B cell (primary cell): ENCODE data around the gene PPOX. TPM values are rescaled to one million over a fixed set of nuclear protein-coding genes. Genes with fewer than 3 reads are reported as not detected.

Source experiments
- ATAC-seq: fragments of 200-7000 bp; cut with Tn5 transposase; one replicate; pipeline ENCODE4 v1.10.0; 2021; ENCODE audit warnings: low read depth, mild to moderate bottlenecking, moderate number of reproducible peaks, moderate library complexity
- CTCF ChIA-PET: fragments of 350-600 bp; sonication (Branson Sonifier 250); formaldehyde crosslinking; loops from one replicate; lab custom pipeline; 2021; ENCODE audit warnings: antibody characterized with exemption, inconsistent platforms; lab: Charles Lee
- POLR2A ChIA-PET: fragments of 350-600 bp; sonication (Branson Sonifier 250); formaldehyde crosslinking; loops from one replicate; lab custom pipeline; 2021; ENCODE audit warnings: antibody characterized with exemption; lab: Charles Lee
- DNase-seq: peaks from one replicate; pipeline ENCODE4 v3.0.0; 2013
- H2AFZ ChIP-seq: 2 replicates; pipeline ENCODE4 v1.6.1; 2012; ENCODE audit warnings: mild to moderate bottlenecking, low read depth, low read length; ENCODE audit not compliant: insufficient read depth, poor library complexity, severe bottlenecking
- H3K27ac ChIP-seq, 2 donors: 1 replicate in 1 of 2; 2 replicates in 1 of 2; pipeline ENCODE4 v1.5.1; 2012 to 2013; ENCODE audit warnings: low read length in 2 of 2, mild to moderate bottlenecking in 2 of 2, moderate library complexity in 1 of 2
- H3K27me3 ChIP-seq, 4 experiments: fragments of 200-600 bp in 1 of 4; sonication (generic) in 1 of 4; replicated peaks in 1 of 4; 1 replicate in 2 of 4; 2 replicates in 2 of 4; pipeline versions ENCODE4 v1.6.1 to v1.7.0; 2013 to 2016; ENCODE audit warnings: low read length in 3 of 4, mild to moderate bottlenecking in 2 of 4, mixed read lengths in 1 of 4, moderate library complexity in 1 of 4; ENCODE audit not compliant: insufficient read depth in 4 of 4, control insufficient read depth in 3 of 4; ENCODE audit errors: control extremely low read depth in 1 of 4
- H3K36me3 ChIP-seq, 2 experiments: replicated peaks in 1 of 2; 1 replicate in 1 of 2; 2 replicates in 1 of 2; pipeline versions ENCODE4 v1.6.1 to v1.7.1; 2013; ENCODE audit warnings: low read length in 1 of 2; ENCODE audit not compliant: insufficient read depth in 2 of 2, control insufficient read depth in 1 of 2; ENCODE audit errors: control extremely low read depth in 1 of 2, extremely low read depth in 1 of 2
- H3K4me1 ChIP-seq, 2 donors: fragments of 200-600 bp in 1 of 2; sonication (generic) in 1 of 2; 1 replicate in 1 of 2; 2 replicates in 1 of 2; pipeline versions ENCODE4 v1.5.1 to v1.6.1; 2013 to 2017; ENCODE audit warnings: low read length in 2 of 2; ENCODE audit not compliant: control insufficient read depth in 2 of 2, insufficient read depth in 2 of 2
- H3K4me2 ChIP-seq: replicated peaks from 2 replicates; pipeline ENCODE3; 2012; ENCODE audit warnings: mild to moderate bottlenecking, low read depth, low read length; ENCODE audit not compliant: poor library complexity, severe bottlenecking
- H3K4me3 ChIP-seq, 5 experiments: fragments of 200-600 bp in 1 of 5; sonication (generic) in 1 of 5; 1 replicate in 3 of 5; 2 replicates in 2 of 5; pipeline versions ENCODE4 v1.5.1 to v1.7.0; 2011 to 2016; ENCODE audit warnings: low read length in 4 of 5, mild to moderate bottlenecking in 4 of 5, low read depth in 2 of 5, control low read depth in 1 of 5, moderate library complexity in 1 of 5; ENCODE audit not compliant: insufficient read depth in 1 of 5; ENCODE audit errors: control extremely low read depth in 1 of 5, extremely low read depth in 1 of 5
- H3K79me2 ChIP-seq: fragments of 200-600 bp; sonication (generic); one replicate; pipeline ENCODE4 v1.6.0; 2016; ENCODE audit warnings: low read length; ENCODE audit not compliant: control insufficient read depth, insufficient read depth
- H3K9ac ChIP-seq: fragments of 200-600 bp; sonication (generic); 2 replicates; pipeline ENCODE4 v1.6.1; 2017; ENCODE audit warnings: mild to moderate bottlenecking, low read length, moderate library complexity
- H3K9me3 ChIP-seq, 3 donors: one replicate each; pipeline versions ENCODE4 v1.6.1 to v1.7.1; 2013; ENCODE audit warnings: low read length in 2 of 3; ENCODE audit not compliant: control insufficient read depth in 2 of 3, insufficient read depth in 1 of 3; ENCODE audit errors: control extremely low read depth in 1 of 3
- H4K20me1 ChIP-seq: 2 replicates; pipeline ENCODE4 v1.6.0; 2012; ENCODE audit warnings: mild to moderate bottlenecking, low read length; ENCODE audit not compliant: insufficient read depth, control insufficient read depth, poor library complexity, severe bottlenecking
- H3K27ac Mint-ChIP-seq: one replicate; pipeline ENCODE4 v1.8.0; 2021; ENCODE audit warnings: mixed read lengths
- H3K27me3 Mint-ChIP-seq: one replicate; pipeline ENCODE4 v1.8.0; 2021; ENCODE audit warnings: mixed read lengths
- H3K4me1 Mint-ChIP-seq: one replicate; pipeline ENCODE4 v1.8.0; 2021; ENCODE audit warnings: mixed read lengths
- H3K4me3 Mint-ChIP-seq: one replicate; pipeline ENCODE4 v1.8.0; 2021; ENCODE audit warnings: mixed read lengths
- H3K9me3 Mint-ChIP-seq: one replicate; pipeline ENCODE4 v1.8.0; 2022; ENCODE audit warnings: mixed read lengths; ENCODE audit not compliant: insufficient read depth
- CTCF ChIP-seq: fragments of 200-600 bp; IDR thresholded peaks from one replicate; pipeline ENCODE4 v1.8.0; 2022; ENCODE audit warnings: antibody characterized with exemption, mild to moderate bottlenecking
- EZH2 ChIP-seq: IDR thresholded peaks from 2 replicates; pipeline ENCODE4 v1.6.1; 2012; ENCODE audit warnings: borderline replicate concordance, low read depth, mild to moderate bottlenecking, moderate library complexity, low read length; ENCODE audit not compliant: insufficient read depth, poor library complexity, severe bottlenecking
- WGBS: methylation state at CpG from one replicate; pipeline ENCODE4 v1.1.5; 2013; ENCODE audit warnings: missing lambda C conversion rate; ENCODE audit not compliant: insufficient coverage; 5-methylcytosine and 5-hydroxymethylcytosine counted together
- intact Hi-C: fragments of 100-400 bp; cut with micrococcal nuclease; formaldehyde crosslinking; loops from one replicate; pipeline ENCODE4 v1.10.0; 2022
- polyA plus RNA-seq: library from polyadenylated mRNA; depleted of rRNA; stranded (reverse); fragments of >200 nt; gene quantifications from 2 replicates; pipeline ENCODE4 v1.2.3, GENCODE V29; 2012
- total RNA-seq, 2 donors: library from RNA; stranded (reverse); fragments of 120-200 nt in 1 of 2; gene quantifications; 1 replicate in 1 of 2; 2 replicates in 1 of 2; pipeline versions ENCODE4 v1.2.3 to v1.2.4, GENCODE V29; 2013 to 2022

PPOX gene
- total and polyA plus RNA-seq, 2 donors (not counting 1 experiment from before 2014, with no cell fraction given), result 65.6 to 82.3 TPM

GRCh38 chr1:161171696-161172095, 5.5 kb downstream of the PPOX start:
- no peak overlapping the region for H3K4me2 ChIP-seq
- H3K27ac ChIP-seq, result no peak overlapping the region
- no peak overlapping the region for H3K4me3 ChIP-seq
- WGBS, result 90% methylated on average over 11 of the region's 12 CpGs
- H4K20me1 ChIP-seq, result peaks cover 12% of the 10 kb centered on the region
- Mint-ChIP-seq H3K27ac (no peak overlapping the region), H3K4me1 (peaks cover 42% of the 10 kb centered on the region), H3K4me3 (no peak overlapping the region), H3K9me3 (no peaks in the 10 kb centered on the region), H3K27me3 (no peaks in the 10 kb centered on the region)
- H2AFZ ChIP-seq, result no peak overlapping the region
- peaks cover 3 to 66% of the 10 kb centered on the region in 2 experiments for H3K36me3 ChIP-seq
- no peak overlapping the region for H3K9ac ChIP-seq
- ChIA-PET POLR2A (no interaction called here), CTCF (interaction anchor here (0.5 to 1.2 kb wide), 2 partner anchors 11 to 19 kb away, joined by 5 read pairs; no protein-coding TSS in a partner anchor)
- no peaks in the 10 kb centered on the region for H3K9me3 ChIP-seq
- no peaks in the 10 kb centered on the region for H3K27me3 ChIP-seq
- H3K79me2 ChIP-seq, result peaks cover 35% of the 10 kb centered on the region
- no peak for TF ChIP-seq EZH2
- TF ChIP-seq CTCF, result no peak
- ATAC-seq (no peak), DNase-seq (no peak)
- H3K4me1 ChIP-seq, result peaks cover 21 to 26% of the 10 kb centered on the region in 2 donors
- intact Hi-C loops, result no loop called here

GRCh38 chr1:161172349-161172748, 6.1 kb downstream of the PPOX start:
- no CpG with 5 or more reads among the region's 1 CpG for WGBS
- no peak overlapping the region for H3K4me2 ChIP-seq
- intact Hi-C loops, result no loop called here
- H3K4me1 ChIP-seq, result peaks cover 16 to 22% of the 10 kb centered on the region in 2 donors
- Mint-ChIP-seq H3K27ac (no peak overlapping the region), H3K4me1 (peaks cover 42% of the 10 kb centered on the region), H3K9me3 (no peaks in the 10 kb centered on the region), H3K27me3 (no peaks in the 10 kb centered on the region), H3K4me3 (no peak overlapping the region)
- ATAC-seq (no peak), DNase-seq (no peak)
- no peak overlapping the region for H3K27ac ChIP-seq
- H3K4me3 ChIP-seq, result no peak overlapping the region
- H3K9me3 ChIP-seq, result no peaks in the 10 kb centered on the region
- no peak for TF ChIP-seq EZH2
- TF ChIP-seq CTCF, result no peak
- no peaks in the 10 kb centered on the region for H3K27me3 ChIP-seq
- peaks cover 34% of the 10 kb centered on the region for H3K79me2 ChIP-seq
- no peak overlapping the region for H2AFZ ChIP-seq
- POLR2A ChIA-PET, result no interaction called here
- H3K36me3 ChIP-seq, result peaks cover 3 to 66% of the 10 kb centered on the region in 2 experiments
- CTCF ChIA-PET, result no interaction called here
- H3K9ac ChIP-seq, result no peak overlapping the region
- peaks cover 14% of the 10 kb centered on the region for H4K20me1 ChIP-seq
